ENCODE results near the gene SLC7A10. TPM values are rescaled to one million over a fixed set of nuclear protein-coding genes. Genes with fewer than 3 reads are reported as not detected.

SLC7A10 gene
- total RNA-seq, 1 donor from 2014 or later = 2.5 TPM

GRCh38 chr19:33254245-33254824, 28.7 kb upstream of the SLC7A10 start:
- no peak for DNase-seq

DNA sequence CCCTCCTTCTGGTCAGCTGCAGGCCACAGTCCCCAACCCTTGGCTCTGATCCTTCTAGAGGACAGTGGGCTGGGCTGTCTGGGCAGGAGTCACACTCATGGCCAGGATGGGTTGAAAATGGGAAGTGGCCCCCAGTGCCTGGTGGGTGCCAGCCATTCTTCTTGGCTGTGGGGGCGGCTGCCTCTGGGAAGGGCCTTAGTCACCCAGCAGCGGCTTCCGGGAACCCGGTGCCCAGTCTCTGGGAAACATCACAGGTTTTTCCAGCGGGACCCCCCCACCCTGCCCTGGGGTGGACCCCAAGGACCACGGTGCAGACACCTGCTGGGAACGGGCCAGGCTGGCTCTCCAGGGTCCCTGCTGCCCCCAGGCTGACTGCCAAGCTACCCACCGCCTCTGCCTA, 27.3 kb upstream of the SLC7A10 start:
- DNase-seq = no peak

DNA sequence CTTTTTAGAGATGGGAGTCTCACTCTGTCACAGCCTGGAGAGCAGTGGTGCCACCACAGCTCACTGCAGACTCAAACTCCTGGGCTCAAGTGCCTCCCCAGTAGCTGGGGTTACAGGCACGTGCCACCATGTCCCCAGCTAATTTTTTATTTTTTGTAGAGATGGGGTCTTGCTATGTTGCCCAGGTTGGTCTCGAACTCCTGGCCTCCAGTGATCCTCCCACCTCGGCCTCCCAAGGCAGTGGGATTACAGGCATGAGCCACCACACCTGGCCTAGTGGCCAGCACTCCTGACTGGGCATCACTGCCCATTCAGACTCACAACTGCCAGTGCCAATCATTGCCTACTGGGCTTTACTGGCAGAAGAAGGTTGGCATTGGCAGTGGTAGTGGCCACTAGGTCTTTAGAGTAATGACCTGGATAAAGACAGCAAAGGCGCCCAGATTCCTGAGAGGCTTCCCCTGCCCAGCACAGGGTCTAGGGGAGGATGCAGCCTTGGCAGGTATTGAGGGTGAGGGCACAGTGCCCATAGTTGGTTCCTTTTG, 26.8 kb upstream of the SLC7A10 start:
- DNase-seq = no peak

- DNase-seq = no peak
Observed at GRCh38 chr19:33251526-33252090, 26.0 kb upstream of the SLC7A10 start.

- DNase-seq = no peak
Observed at GRCh38 chr19:33251076-33251475, 25.4 kb upstream of the SLC7A10 start.

- DNase-seq = no peak
Observed at GRCh38 chr19:33250500-33250899, 24.9 kb upstream of the SLC7A10 start.

GRCh38 chr19:33249740-33250366, 24.2 kb upstream of the SLC7A10 start:
- DNase-seq = no peak

GRCh38 chr19:33248954-33249613, 23.4 kb upstream of the SLC7A10 start:
- DNase-seq = no peak

DNA sequence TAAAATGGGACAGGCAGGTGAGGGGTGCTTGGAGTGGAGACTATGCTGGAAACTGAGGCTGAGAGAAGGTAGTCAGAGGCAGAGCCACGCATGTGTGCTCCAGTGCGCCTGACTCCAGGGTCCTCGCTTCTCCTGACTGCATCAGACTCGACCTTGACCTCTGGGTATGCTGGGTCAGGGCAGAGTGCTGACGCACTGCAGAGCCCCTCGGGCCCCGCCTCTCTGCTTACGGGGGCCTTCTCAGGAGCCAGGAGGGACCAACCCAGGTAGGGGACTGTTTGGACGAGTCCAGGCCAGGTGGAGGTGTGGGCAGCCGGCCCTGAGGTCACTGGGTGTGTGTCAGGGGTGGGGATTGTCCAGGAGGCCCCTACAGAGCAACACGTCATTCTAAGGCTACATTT, 22.9 kb upstream of the SLC7A10 start:
- DNase-seq = no peak

DNA sequence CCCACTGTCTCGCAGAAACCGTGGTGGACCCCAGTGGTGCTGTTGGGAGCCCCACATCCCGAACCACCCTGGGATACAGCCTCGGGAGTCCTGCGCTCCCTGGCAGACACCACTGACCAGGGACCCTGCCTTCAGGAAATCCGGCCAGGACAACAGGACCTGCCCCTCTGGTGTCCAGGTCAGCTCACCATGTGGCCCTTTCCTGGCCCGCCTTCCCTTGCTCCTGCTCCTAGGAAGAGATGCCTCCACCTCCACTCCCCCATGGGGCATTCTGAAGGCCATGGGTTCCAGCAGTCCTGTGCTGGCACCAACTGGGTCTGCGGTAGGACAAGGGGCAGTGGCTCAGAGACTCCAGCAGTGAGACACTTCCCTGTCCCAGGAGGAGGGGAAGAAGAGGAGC, 22.5 kb upstream of the SLC7A10 start:
- DNase-seq = no peak

- no peak for DNase-seq
Observed at GRCh38 chr19:33247441-33247819, 21.8 kb upstream of the SLC7A10 start.

- no peak for DNase-seq
Observed at GRCh38 chr19:33246709-33247440, 21.2 kb upstream of the SLC7A10 start.

DNA sequence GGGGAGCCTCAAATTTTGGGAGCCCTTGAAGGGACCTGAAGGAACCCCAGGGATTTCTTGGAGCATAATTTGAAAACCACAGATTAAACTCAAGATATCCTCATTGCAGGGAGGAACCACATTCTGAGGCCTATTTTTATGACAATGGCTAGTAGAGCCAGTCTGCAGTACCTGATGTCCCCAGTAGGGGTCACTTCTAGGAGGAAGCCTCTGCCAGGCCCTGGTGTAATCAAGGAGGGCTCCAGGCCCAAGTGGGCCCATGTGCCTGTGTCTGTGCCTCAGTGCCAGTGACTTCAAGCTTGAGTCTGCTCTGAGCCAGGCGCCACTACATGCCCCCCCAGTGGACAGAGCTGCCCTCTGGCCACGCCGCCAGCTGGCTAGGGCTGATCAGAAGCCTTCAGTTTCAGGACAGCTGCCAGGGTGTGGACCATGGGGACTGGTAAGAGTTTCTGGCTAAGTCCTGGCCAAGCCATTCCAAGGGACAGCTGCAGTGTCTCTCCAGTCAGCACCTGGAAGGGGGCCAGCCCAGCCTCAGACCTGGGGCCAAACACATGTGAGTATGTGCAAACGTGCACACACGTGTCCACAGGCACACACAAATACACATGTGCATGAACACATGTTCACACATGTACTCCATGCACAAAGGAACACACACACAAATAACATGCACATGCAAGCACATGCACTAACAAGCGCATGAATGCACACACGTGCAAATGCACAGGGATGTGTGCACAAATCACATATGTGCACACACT, 20.5 kb upstream of the SLC7A10 start:
- DNase-seq = no peak

GRCh38 chr19:33242911-33243310, 17.3 kb upstream of the SLC7A10 start:
- DNase-seq = no peak

DNA sequence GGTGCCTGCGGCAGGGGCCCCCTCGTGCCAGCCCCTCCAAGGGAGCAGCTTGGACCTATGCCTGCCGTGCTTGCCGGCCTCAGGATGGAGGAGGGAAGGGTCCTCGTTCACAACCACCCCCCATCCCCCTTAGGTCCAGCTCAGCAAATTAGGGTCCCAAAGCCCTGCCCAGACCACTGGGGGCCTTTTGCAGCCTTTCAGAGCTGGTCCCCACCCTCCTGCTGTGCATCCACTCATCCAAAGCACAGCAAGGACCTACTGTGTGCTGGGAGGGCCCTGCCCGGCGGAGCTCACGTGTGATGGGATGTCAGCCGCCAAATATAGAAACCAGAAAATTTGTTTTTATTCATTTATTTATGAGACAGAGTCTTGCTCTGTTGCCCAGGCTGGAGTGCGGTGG, 16.5 kb upstream of the SLC7A10 start:
- DNase-seq = no peak

DNA sequence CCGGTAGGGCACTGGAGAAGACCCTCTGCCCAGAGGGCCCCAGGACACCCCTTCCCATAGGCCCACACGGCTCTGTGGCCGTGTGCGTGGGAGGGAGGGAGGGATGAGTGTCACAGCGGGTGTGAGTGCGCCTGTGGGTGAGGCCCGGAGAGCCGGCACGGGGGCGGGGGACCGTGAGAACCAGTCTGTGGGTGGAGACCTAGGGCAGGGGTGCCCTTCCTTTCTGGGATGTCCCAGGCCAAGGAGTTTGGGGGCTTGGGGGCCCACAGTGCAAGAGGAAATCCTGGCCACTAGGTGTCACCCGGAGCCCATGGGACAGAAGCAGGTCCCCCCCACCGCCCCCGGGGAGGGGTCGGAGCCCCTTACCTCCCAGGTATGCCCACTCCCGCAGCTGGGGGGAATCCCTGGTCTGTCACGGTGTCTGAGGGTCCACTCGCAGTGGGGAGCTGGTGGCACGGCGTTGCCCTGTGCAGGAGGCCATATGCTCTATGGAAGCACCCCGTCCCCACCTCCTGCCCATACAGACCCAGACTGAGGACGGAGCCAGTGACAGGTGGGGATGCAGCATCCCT, 16.0 kb upstream of the SLC7A10 start:
- no peak for DNase-seq

DNA sequence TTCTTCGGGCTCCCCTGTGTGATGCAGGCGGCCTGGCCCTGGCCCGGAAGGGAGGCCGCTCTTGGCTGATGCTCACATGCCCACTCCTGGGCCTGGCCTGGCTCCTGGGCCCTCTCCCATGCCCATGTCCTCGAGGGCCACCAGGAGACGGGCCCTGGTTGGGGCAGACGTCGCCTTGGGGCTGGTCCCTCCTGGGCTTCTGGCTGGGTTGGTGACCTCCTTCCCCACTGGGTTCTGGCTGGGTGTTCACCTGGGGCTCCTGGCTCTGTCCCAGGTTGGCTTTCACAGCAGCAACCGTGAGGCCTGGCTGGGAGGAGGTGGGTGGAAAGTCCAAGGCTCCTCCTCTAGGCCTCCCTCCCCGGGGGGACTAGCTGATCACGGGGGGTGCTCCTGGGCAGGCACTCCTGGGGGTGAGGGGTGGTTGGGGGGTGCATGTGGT, 15.5 kb upstream of the SLC7A10 start:
- no peak for DNase-seq

GRCh38 chr19:33240181-33240771, 14.6 kb upstream of the SLC7A10 start:
- DNase-seq = no peak

DNA sequence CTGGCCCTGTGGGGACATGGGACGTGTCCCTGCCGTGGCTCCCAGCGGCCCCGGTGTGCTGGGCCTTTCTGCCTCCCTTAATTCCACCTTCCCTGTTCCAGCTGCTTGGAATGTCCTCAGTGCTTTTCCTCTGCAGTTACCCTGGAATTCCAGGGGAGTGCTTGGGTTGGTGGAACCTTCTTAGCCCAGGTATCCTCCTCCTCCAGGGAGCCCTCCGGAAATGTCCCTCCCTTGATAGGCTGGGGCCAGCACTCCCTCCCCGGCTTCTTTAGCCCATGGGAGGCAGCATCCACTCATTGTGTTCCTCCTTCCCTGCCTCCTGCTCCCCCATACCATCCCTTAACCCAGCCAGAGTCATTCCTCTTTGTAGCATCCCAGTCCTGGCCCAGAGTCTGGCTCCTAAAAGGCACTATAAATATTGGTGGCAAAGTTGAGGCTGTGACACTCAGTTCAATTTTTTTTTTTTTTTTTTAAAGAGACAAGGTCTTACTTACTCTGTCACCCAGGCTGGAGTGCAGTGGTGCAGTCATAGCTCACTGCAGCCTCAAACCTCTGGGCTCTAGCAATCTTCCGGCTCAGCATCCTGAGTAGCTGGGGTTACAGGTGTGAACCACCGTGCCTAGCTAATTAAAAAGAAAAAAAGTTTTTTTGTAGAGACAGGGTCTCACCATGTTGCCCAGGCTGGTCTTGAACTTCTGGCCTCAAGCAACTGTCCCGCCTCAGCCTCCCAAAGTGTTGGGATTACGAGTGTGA, 13.7 kb upstream of the SLC7A10 start:
- no peak for DNase-seq

DNA sequence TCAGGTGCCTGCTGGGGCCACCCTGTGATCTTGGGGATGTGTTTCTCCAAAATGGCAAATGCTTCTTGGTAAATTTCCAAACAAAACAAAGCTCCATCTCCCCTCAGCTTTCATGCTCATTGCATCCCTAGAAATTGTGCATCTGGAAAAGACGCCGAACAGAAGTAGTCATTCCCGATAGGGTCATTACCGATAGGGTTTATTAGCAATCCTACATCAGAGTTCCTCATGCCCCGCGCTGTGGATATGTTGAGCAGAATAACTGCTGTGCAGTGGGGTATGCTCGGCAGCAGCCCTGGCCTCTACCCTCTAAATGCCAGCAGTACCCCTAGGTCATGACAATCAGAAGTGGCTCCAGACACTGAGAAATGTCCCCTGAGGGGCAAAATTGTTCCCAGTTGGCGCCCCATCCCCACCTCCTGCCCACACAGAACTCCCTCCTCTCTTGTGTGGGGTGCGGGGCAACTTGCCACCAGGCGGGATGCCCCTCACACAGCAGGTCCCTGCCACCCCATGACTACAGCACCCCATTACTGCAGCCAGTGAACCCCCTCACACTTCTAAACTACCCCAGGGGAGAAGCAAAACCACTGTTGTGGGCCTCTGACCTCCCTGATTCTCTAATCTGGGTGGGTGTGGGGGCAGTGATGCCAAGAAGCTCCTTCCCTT, 13.0 kb upstream of the SLC7A10 start:
- no peak for DNase-seq
